ENCODE data around the gene JMJD1C.
A peak's percentile ranks its signal among the peaks of the same experiment; 100 is the strongest.

The JMJD1C gene

DNA sequence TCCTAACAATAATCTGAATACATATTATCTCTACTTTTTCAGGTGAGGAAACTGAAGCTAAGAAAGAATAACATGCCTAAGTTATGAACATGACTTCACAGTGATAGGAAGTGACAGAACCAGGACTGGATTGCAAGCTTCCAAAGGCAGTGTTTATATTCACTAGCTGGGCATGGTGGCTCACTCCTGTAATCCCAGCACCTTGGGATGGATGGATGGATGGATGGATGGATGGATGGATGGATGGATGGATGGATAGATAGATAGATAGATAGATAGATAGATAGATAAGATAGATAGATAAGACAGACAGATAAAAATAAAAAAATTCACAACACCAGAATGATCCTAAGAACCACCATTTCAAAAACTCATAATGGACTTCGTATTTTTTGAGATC is 18.2 kb upstream of the JMJD1C start:
- no peak for FAIRE-seq
- no peak for DNase-seq (ENCODE audit: insufficient read length, low spot score)

DNA sequence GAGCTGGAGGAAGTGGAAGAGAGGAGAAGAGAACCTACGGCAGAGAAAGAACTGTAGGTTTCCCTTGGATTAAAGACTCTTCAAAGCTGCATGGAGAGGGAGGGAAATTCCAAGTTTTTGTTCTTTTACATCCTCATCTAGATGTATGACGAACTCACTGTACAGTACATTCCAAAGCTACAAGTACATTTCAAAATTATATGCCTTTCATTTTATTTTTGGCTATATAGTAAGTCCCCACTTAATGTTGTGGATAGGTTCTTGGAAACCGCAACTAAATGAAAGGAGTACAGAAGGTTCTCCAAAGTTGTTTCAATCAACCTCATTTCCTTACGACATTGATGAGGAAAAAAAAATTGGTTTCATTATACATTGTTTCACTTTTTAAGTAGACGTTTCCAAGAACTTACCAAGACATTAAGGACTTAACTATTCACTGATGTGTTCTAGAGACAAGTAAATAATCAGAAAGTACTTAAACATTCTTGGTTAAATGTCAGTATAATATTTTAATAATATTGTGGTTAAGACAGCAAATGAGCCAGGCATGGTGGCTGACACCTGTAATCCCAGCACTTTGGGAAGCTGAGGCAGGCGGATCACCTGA is 16.1 kb upstream of the JMJD1C start:
- DNase-seq (ENCODE audit: insufficient read length, low spot score): no peak
- FAIRE-seq: no peak

DNA sequence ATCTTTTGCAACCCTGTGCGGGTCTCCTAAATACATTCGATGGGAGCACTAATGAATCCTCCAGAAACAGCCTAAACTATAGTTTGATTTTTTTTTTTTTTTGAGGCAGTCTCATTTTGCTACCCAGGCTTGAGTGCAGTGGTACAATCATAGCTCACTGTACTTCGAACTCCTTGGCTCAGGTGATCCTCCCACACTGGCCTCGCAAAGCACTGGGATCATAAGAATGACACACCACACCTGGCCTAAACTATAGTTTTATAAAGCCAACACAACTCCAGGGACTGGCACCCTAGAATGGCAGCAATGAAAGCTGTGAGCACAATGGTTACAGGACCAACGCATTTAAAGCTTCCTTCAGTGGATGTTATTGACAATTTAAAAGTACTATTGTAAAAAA is 14.5 kb upstream of the JMJD1C start:
- FAIRE-seq (no peak), DNase-seq (ENCODE audit: insufficient read length, low spot score) (no peak)

DNA sequence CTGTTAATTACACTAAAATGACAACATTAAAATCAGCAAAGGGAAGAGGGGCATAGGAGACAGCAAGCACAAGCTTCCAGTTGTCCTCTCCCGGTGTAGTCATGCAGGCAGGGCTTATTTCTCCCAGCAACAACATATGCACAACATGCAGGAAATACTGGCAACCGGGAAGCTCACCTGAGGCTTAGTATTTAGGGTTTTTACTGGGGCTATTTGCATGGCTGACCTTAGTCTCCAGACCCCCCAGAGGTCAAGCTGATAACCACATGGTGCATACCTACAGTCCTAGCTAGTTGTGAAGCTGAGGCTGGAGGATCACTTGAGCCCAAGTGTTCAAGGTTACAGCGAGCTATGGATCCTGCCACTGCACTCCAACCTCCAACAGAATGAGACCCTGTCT is 12.8 kb upstream of the JMJD1C start:
- FAIRE-seq (no peak), DNase-seq (ENCODE audit: insufficient read length, low spot score) (no peak)

DNA sequence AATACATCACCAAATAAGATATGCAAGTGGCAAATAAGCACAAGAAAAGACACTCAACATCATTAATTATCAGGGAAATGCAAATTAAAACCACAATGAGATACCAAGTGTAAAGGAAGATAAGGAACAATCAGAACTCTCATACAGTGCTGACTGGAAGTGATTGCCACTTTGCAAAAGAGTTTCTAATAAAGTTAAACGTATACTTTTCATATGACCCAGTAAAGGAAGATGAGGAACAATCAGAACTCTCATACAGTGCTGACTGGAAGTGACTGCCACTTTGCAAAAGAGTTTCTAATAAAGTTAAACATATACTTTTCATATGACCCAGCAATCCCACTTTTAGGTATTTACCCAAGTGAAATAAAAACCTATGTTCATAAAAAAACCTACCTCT is 12.2 kb upstream of the JMJD1C start:
- FAIRE-seq: no peak

DNA sequence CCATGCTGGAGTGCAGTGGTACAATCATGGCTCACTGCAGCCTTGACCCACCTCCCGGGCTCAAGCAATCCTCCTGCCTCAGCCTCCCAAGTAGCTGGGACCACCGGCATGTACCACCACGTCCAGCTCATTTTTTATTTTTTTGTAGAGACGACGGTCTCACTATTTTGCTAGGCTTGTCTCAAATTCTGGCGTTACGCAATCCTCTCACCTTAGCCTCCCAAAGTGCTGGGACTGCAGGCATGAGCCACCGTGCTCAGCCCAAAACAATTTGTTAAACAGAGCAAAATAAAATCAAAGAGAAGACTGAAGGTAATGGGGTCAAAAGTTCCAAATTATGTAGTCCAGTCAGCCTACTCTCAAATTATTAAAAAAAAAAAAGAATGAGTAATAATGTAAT is 8.7 kb upstream of the JMJD1C start:
- no peak for FAIRE-seq

More for the DNA sequence above, 12.2 kb upstream of the JMJD1C start:
- DNase-seq (ENCODE audit: insufficient read length, low spot score): no peak

DNA sequence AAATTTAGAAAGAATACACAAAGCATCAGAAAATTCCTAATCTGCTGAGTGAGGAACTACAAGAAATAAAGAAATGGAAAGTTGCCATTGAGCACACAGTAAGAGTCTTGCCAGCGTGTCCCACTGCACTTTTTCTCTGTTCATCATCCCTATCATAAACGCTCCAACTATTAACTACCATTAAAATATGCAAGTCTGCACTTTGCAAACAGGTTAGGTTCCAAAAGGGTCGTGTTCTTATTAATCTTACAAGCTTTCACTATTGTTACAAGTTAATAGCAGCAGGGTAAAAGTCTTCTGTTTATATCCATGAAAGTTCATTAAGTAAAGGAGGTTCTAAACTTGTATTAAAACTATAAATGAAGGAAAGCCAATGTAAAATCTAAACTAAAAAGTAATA is 5.2 kb upstream of the JMJD1C start:
- FAIRE-seq (no peak), DNase-seq (ENCODE audit: insufficient read length, low spot score) (no peak)

More for the DNA sequence above, 8.7 kb upstream of the JMJD1C start:
- DNase-seq (ENCODE audit: insufficient read length, low spot score): no peak

DNA sequence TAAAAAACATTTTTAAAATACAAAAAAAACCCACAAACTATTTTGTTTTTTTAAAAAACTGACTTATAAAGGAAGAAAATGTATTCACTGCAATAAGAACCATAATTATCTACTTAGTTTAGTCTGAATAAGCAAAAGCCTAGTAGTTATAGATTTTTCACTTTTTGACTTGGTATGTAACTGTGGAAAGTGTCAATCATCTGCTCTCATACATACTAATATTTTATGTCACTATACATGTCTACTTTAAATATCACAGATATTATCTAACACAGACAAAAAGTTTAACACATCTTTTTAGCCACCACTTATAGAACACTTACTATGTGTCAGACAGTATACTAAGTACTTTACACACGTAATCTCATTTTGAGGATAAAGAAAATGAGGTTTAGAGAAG is 3.2 kb upstream of the JMJD1C start:
- FAIRE-seq: no peak
- DNase-seq (ENCODE audit: insufficient read length, low spot score): no peak

DNA sequence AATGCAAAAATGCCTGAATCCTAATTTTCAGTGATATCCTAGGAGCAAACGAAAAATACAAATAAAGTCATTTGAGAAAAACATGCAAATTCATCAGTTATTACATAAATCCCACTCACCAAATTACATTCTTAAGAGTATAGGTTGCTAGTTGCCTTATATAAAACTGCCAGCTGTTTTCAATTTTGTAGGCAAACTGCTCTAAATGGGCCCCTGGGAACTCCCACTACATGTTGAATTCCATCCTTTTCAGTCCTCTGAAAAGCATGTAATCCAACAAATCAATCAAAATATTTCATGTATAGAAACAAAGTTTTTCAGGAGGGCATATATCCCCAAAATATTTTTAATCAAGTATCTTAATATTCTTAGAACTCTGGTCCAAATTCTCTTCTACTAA is 2.1 kb upstream of the JMJD1C start:
- no peak for FAIRE-seq
- no peak for DNase-seq (ENCODE audit: insufficient read length, low spot score)

DNA sequence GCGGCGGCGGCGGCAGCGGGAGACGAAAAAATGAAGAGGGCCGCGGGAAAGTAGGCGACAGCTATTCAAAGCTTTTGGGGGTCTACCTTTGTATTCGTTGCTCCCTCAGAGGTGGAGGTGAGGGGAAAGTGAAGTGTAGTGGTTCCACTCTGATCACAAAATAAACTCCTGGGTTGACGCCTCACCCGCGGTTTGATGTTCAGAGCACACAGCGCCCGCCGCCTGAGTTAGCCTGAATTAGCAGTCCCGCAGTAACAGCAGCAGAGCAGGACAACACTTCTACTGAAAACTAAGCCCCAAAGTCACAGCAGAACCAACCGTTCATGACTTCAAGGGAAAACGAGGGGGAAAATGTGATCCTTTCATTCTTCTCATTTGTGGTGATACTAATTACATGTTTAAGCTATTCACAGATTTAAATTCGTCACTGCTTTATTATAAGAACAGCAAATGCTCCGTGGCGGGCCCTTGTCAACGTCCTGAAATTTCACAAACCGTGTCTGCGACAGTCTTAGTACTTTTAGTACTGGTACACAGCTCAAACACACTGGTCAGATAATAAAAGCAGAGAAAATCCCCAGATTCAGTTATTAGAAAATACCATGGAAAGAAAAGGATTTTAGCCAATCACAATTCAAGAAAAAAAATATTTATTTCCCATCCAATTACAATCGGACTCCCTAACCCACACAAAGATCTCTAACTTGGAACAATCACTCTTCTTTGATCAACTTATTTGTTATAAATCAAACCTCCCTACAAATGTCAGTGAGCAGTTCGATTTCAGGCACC is 563 bp upstream of the JMJD1C start:
- FAIRE-seq (peak; percentile 89), DNase-seq (ENCODE audit: insufficient read length, low spot score) (peak; percentile 14)

DNA sequence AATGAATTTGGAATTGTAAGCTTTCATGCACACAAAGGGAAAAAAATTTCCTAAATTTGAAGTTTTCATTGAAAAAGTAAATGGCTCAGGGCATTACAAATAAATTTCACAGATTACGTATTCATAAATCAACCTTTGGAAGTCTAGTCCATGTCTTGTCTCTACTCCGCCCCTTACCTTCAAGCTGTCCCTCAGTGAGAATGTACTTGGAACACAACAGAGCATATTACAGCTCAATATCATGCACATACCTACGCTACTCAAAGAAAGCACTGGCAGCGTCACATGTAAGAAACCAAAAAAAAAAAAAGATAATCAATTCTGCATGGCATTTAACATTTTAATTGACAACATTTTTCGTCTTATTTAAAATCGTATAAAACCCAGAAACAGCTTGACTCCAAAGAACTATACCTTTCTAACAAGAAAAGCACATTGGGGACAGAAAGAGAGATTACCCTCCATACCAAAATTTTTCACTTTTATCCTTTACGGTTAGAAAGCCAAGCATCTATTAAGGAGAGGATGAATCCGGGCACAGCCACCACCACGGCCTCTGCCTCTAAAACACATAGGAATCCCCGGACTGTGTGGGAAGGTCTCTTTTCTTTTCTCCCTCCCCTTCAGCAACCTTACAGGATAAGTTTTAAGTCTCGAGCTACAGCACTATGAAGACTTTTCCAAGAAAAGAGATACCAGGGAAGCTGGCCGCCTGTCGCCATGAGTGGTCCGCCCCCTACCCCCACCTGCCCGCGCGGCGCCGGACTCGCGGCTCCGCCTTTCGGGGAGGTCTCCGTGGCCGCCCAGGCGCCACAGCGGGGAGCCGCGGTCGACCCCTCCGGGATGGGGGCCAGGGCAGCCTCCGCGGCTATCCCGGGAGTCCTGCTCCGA is 1.1 kb downstream of the JMJD1C start:
- peak; percentile 25 for DNase-seq (ENCODE audit: insufficient read length, low spot score)
- peak; percentile 60 for FAIRE-seq

DNA sequence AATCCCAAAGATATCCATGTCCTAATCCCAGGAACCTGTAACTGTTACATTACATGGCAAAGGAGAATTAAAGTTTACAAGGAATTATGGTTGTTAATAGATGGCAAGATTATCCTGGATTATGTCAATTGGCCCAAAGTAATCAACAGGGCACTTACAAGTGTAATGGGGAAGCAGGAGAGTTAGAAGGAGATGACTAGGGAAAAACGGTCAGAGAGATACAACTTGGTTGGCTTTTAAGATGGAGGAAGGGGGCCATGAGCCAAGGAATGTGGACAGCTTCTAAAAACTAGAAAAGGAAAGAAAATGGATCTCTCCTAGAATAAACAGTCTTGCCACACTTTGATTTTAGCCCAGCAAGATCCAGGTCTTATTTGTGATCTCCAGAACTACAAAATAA is 3.3 kb downstream of the JMJD1C start:
- DNase-seq (ENCODE audit: insufficient read length, low spot score): no peak
- no peak for FAIRE-seq

DNA sequence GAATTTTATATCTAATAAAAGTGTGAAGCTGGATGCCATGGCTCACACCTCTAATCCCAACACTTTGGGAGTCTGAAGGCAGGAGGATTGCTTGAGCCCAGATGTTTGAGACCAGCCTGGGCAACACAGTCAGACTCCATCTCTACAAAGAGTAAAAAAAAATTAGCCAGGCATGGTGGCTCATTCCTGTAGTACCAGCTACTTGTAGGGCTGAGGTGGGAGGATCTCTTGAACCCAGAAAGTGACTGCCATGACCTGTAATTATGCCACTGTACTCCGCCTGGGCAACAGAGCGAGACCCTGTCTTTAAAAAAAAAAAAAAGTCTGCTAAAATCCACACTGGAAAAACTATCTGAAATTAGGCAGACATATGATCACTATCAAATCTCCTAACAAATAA is 7.6 kb downstream of the JMJD1C start:
- FAIRE-seq (no peak), DNase-seq (ENCODE audit: insufficient read length, low spot score) (no peak)

DNA sequence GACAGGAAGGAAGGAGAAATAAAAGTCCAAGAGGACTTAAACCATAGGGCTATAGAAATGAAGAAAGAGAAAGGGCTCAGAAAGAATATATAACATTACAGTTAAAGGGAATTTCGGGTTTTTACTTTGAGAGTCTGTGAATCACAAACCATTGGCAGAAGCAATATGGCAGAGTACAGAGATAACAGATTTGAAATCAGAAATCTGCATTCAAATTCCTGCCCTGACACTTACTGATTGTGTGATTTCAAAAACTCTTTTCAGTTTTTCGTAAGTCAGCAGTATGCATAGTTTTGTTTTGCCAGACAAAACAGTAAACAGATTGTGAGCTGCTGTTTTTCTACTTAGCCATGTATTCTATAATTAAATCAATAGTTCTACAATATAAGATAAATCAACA is 8.2 kb downstream of the JMJD1C start:
- no peak for FAIRE-seq
- DNase-seq (ENCODE audit: insufficient read length, low spot score): no peak

DNA sequence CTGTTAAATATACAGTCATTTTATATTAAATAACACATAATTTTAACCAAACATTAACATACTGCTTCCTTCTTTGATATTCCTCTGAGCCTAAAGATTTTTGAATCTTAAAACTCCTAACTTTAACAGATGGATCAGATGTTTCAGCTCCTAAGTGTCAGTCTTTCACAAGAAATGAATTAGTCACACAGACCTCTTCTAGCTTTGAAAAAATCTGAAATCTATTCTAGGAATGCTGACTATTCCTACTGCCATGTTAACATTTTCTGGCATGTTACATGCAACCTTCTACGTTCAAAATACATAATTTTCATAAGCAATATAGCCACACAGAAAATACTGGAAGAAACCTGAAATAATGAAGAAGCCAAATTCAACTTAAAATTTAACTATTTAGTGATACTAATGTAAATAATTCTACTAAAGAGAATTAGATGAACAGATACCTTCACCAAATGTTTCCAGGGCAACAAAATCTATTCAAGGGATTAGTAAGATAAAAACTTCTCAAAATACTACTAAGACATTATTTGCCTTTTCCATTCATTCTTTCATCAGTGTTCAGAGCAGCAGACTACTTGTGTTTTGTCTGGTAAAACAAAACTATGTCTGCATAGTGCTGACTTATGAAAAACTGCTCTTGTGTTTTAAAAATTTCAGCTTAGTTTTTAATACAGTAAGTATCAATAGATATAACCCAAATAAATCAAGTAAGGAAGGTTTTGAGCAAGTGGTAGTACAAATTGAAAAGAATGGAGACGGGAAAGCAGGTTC is 9.2 kb downstream of the JMJD1C start:
- no peak for FAIRE-seq

DNA sequence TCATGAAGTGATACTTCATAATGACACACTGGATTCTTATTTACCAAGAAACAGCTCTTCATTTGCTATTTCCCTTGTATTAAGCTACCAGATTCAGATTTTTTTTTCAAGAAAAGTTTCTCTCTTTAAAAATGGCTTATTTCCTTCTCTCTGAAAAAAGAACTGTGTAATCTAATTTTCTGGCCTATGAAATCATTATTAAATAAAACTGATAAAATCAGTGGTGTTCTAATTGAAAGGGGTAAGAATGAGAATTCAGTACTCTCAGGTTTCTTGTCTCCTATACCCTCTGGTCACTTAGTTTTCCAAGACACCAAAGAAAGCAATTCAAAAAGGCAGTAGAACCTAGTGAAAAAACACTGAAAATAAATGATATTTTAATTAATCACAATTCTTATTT is 10.3 kb downstream of the JMJD1C start:
- DNase-seq (ENCODE audit: insufficient read length, low spot score): no peak
- FAIRE-seq: no peak

More for the DNA sequence above, 9.2 kb downstream of the JMJD1C start:
- no peak for DNase-seq (ENCODE audit: insufficient read length, low spot score)

DNA sequence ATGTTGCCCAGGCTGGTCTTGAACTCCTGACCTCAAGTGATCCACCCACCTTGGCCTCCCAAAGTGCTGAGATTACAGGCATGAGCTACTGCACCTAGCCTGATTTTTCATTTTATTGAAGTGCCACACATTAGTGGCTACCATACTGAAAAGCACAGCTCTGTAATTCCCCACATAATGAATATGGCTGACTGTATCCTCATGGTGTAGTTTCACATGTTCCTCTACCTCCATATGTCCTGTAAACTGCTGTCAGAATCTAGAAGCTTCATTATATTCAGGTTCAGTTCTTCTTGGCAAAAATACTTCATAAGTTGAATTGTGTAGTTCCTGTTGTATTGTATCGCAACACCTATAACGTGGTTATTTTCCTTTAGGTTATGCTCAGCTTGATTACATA is 11.1 kb downstream of the JMJD1C start:
- FAIRE-seq: no peak
- DNase-seq (ENCODE audit: insufficient read length, low spot score): no peak

DNA sequence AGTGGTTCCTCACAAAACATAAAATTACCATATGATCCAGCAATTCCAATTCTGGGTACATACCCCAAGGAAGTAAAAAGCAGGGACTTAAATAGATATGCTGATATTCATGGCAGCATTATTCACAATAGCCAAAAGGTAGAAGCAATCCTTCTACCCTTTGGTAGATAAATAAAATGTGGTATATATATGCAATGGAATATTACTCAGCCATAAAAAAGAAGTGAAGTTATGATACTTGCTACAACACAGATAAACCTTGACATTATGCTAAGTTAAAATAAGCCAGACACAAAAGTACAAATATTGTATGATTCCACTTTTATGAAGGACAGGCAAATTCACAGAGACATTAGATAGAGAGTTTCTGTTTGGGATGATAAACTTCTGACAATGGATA is 13.3 kb downstream of the JMJD1C start:
- DNase-seq (ENCODE audit: insufficient read length, low spot score) (no peak), FAIRE-seq (no peak)

DNA sequence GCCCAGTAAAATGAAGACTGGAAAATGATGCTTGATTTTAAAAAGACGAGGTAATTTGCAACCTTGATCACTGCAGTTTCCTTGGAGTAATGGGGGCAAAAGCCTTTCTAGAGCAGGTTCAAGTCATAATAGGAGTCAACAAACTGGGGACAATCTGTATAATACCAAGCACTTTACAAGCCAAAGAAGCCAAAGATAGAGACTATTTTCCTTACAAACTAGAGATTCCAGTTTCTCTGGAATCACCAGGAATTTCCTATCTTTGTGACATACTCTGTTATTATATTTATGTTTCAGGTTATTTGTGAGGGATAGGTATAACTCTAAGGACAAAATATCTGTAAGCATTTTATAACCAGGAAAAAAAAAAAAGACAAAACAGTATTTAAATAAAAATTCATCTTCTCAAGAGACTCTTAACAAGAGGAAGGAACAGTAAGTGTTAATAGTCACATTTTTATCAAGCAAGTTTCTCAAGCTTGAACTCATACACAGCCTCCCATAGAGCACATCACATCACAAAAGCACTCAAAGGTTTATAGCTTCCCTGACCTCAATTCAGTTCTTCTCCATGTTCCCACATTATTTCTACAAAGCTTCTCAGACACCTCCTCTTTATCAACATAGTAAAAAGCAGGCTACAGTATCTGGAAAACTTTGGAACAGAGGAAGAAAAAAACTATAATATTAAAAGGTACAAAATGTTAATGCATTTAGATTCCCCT is 18.9 kb downstream of the JMJD1C start:
- DNase-seq (ENCODE audit: insufficient read length, low spot score) (no peak), FAIRE-seq (peak; percentile 52)

DNA sequence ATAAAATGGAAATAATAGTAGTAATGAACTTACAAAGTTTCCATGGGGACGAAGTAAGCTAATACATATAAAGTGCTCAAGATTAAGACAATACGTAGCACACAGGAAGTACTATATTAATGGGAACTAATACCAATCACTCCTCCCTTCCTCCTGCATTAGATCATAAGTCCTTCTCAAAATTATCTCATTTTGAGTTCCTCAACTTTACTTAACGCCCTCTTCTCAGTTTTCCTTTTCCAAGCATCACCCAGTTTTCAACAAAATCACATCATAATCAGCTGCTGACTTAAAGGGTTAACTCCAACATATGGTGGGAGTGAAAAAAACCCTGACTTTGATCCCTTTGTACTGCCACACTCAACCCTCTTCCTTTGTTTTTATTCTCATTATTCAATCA is 24.4 kb downstream of the JMJD1C start:
- FAIRE-seq (no peak), DNase-seq (ENCODE audit: insufficient read length, low spot score) (no peak)
